GM18499 (cell line): ENCODE data around the gene PNPLA6.
"Not testable (repeated sequence)": the region's sequence is repeated elsewhere in the genome, so short reads cannot be mapped to it uniquely, and the experiment has no call there.

Source experiments
- ATAC-seq: cut with Tn5 transposase; IDR thresholded peaks from one replicate; pipeline ENCODE4 v1.9.1; 2021; ENCODE audit warnings: moderate number of reproducible peaks; ENCODE audit not compliant: insufficient read depth, unreplicated experiment

Gene PNPLA6

GRCh38 chr19:7550987-7551761, 15.7 kb downstream of the PNPLA6 start:
- ATAC-seq: no peak

- no peak for ATAC-seq
Observed at GRCh38 chr19:7552781-7553180, 17.3 kb downstream of the PNPLA6 start.

- no peak for ATAC-seq
Observed at GRCh38 chr19:7554565-7554964, 19.0 kb downstream of the PNPLA6 start.

- no peak for ATAC-seq
Observed at GRCh38 chr19:7554990-7555864, 19.7 kb downstream of the PNPLA6 start.

GRCh38 chr19:7556696-7557315, 21.3 kb downstream of the PNPLA6 start:
- ATAC-seq: no peak

- ATAC-seq: no peak
Observed at GRCh38 chr19:7558667-7559066, 23.1 kb downstream of the PNPLA6 start.

- ATAC-seq: no peak
Observed at GRCh38 chr19:7559102-7559501, 23.6 kb downstream of the PNPLA6 start.

- no peak for ATAC-seq
Observed at GRCh38 chr19:7560255-7560654, 24.7 kb downstream of the PNPLA6 start.

- no peak for ATAC-seq
Observed at GRCh38 chr19:7561325-7561724, 25.8 kb downstream of the PNPLA6 start.

- no peak for ATAC-seq
Observed at GRCh38 chr19:7562646-7563393, 27.3 kb downstream of the PNPLA6 start.

GRCh38 chr19:7564866-7565265, 29.3 kb downstream of the PNPLA6 start:
- ATAC-seq: no peak

GRCh38 chr19:7565332-7565731, 29.8 kb downstream of the PNPLA6 start:
- ATAC-seq: no peak

GRCh38 chr19:7570761-7571160, 35.2 kb downstream of the PNPLA6 start:
- no peak for ATAC-seq

GRCh38 chr19:7575434-7576040, 40.0 kb downstream of the PNPLA6 start:
- ATAC-seq: no peak

- not testable (repeated sequence) for ATAC-seq
Observed at GRCh38 chr19:7577422-7577821, 41.9 kb downstream of the PNPLA6 start.

- ATAC-seq: no peak
Observed at GRCh38 chr19:7578127-7578526, 42.6 kb downstream of the PNPLA6 start.

GRCh38 chr19:7579182-7579581, 43.7 kb downstream of the PNPLA6 start:
- no peak for ATAC-seq

- ATAC-seq: no peak
Observed at GRCh38 chr19:7582446-7582845, 46.9 kb downstream of the PNPLA6 start.

- no peak for ATAC-seq
Observed at GRCh38 chr19:7589822-7590221, 54.3 kb downstream of the PNPLA6 start.

GRCh38 chr19:7590256-7590655, 54.7 kb downstream of the PNPLA6 start:
- ATAC-seq: no peak
